Smooth muscle cell of trachea (primary cell): Measurements from ENCODE around the gene ATP10D. TPM values are rescaled to one million over a fixed set of nuclear protein-coding genes. Genes with fewer than 3 reads are reported as not detected.

Experiments used
- total RNA-seq: library from RNA; depleted of rRNA; stranded (reverse); fragments of >200 nt; gene quantifications from 2 replicates; pipeline ENCODE4 v1.2.1, GENCODE V29; 2014

ATP10D gene
- total RNA-seq: 25.3 and 33.1 TPM in 2 replicates

GRCh38 chr4:47485047-47485692, at the start of gene ATP10D:
TSS of gene ATP10D (plus strand) at chr4:47485275. CDS start at chr4:47512541, 27,266 bp downstream.

DNA sequence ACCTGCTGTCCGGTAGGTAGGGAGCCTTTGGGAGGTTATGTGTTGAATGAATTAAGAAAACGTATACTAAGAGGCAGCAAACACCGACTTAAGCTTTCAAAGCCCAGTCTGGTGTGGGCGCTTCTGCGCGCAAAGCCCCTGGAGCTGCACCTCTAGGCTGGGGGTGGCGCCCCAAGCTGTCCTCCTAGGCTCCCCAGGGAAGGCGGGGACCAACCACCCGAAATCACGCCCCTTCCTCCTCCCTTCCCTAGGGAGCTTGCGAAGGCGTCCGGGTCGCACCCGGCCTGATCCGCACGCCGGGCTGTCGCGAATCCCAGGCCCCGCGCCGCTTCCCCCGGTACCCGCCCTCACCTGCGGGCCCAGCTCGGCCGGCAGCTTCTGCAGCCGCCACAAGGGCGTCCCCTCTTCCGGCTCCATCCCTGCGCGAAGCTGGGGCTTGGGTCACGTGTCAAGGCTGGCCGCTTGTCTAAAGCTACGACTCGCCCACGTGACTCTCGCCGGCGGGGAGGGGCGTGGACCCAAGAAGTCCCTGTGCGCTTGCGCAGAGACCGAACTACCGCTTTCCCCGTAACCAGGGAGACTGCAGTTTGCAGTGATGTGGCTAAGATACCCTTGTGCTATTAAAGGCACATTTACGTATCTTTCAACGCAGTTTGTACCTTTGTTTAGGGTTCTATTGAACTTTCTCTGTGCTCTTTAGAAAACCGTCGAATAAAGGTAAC, 21.7 kb upstream of the ATP10D start, which contains the start of gene COMMD8:
COMMD8 (minus strand) TSS at position 468 of the 722 bp plus-strand sequence; CDS start at position 417, 51 bp downstream.

Other genes starting within 250 kb of the ATP10D start
- gene COMMD8, start 21.6 kb upstream of the ATP10D start, total RNA-seq: 25.6 and 43.5 TPM in 2 replicates